Activated CD4-positive, CD25-positive, alpha-beta regulatory T cell treated with anti-CD3 and anti-CD28 coated beads, Interleukin-2, amount 50 U/mL, for 72 hours (primary cell): ENCODE measurements around the gene KCTD8.
"Not testable (repeated sequence)": the region's sequence is repeated elsewhere in the genome, so short reads cannot be mapped to it uniquely, and the experiment has no call there.

Experiments used
- DNase-seq: peaks from one replicate; pipeline ENCODE4 v3.0.0; 2021

The KCTD8 gene

DNA sequence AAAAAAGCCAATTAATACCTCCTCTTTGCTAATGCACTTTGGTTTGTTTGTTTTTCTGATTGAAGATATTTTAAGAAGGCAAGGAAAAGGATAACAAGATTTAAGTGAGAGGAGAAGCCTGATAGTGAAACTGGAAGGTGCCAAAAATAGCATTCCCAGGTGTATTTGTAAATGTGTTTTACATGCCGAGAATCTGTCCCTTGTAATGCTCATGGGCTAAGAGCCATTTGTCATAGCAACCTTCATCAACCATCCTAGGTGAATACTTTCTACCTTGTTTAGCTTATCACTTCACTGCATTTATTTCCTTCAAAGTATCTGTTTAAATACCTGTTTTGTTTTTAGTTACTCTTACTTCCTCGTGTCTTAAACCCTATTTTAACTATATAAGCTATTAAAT lies 127.8 kb downstream of the KCTD8 start:
- no peak for DNase-seq

DNA sequence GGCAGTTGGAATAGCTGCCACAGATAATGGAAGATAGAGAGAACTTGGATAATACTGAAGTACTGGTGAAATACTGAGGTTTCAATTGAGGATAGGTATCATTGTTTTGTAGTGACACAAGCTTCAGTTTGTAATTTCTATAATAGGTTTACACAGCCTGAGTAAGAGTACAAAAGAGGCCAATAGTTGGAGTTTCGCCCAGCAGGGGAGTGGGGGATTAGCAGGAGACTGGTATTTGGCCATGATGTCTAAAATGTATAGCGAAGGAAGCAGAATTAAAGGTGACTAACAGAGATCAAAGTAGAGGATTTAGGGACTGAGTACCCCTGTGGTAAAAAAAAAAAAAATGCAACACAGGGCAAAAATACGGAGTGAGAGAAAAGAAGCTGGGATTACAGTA lies 129.5 kb downstream of the KCTD8 start:
- no peak for DNase-seq

DNA sequence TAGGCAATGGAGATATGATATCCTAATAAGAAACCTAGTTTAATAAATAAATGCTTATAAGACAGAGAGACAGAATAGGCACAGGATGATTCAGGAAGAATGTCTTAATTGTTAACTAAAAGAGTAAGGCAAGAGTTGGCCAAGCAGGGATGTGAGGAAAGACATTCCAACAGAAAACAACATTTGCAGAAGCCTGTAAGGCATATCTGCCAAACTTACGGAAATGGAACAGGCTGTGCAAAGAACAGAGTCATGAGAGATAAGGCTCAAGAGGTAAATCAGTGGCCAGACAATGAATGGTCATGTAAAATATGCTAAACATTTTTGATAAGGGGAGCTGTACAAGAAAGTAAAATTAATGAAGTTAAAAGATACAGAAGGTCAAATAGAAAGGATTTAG lies 134.9 kb downstream of the KCTD8 start:
- DNase-seq = no peak

DNA sequence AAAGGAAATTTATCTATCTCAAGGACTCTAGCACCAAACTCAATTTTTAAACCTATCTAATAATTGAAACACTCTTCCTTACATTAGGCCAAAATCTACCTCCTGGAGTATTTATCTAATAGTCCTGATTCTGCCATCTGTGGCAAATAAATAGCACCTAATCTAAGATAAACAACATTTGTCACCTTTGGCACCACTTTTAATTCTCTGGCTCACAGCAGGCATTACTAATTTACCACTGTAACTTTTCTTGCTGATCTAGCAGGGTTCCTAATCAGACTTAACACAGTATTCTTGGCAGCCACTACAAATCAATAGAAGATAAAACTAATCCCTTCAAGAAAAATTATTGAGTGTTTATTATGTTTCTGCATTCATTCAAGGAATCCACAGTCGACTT lies 161.1 kb downstream of the KCTD8 start:
- no peak for DNase-seq

DNA sequence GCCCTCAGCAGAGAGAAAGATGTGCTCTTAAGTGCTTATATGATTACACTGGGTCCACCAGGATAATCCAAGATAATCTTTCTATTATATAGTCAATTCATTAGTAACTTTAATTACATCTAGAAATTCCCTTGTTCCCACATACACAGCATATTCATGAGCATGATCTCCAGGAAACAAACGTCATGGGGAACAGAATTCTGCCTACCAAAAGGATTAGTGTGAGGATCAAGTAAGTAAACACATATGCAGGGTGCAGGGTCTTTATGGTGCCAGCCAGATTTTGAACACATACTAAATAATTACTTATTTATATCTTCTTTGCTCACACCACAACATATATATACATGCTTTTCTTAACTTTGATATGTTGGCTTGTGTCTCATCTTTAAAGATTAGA lies 169.1 kb downstream of the KCTD8 start:
- no peak for DNase-seq

DNA sequence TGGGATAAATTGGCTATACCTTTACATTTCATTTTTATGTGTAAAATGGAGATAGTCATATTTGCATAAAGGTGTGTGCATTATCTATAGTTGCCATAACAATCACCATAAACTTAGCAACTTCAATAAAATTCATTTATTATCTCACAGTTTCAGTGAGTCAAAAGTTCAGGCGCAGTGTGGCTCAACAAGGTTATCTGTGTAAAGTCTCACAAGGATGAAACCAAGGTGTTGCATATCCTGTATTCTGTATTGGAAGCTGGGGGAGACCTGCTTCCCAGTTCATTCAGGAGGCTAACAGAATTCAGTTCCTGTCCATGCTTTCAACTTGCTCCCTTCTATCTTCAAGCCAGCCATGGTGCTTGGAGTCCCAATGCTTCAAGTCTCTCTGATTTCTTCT lies 169.5 kb downstream of the KCTD8 start:
- DNase-seq = no peak

DNA sequence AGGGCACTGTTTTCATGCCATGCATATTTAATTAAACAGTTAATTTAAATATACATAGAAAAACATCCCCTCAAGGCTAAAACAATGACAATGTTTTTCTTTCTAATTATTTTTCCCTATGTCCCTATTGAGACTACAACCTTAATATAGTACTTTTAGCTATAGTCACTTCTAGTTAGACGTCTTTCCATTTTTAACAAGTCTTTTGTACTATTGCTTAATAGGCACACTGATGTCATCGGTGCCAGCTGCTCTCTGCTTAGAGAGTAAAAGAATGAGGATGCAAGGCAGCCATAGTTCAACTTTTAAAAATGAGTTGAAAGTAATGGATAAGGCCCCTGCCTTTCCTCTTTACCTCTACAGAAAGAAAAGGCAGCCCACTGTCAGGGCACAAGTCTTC lies 191.1 kb downstream of the KCTD8 start:
- DNase-seq = no peak

DNA sequence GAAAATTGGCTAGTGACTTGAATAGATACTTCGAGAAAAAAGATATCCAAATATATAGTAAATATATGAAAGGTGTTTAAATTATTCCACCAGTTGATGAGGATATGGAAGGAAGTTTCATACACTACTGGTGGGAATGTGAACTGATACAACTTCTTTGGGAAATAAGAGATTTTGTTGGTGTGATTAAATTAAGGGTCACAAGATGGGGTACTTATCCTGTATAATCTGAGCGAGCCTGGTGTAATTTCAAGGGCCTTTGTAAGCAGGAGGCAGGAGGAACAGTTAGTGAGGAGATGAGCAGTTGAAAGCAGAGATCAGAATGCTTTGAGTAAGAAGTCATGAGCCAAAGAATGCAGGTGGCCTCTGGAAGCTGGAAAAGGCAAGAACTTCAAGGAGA lies 192.2 kb downstream of the KCTD8 start:
- no peak for DNase-seq

DNA sequence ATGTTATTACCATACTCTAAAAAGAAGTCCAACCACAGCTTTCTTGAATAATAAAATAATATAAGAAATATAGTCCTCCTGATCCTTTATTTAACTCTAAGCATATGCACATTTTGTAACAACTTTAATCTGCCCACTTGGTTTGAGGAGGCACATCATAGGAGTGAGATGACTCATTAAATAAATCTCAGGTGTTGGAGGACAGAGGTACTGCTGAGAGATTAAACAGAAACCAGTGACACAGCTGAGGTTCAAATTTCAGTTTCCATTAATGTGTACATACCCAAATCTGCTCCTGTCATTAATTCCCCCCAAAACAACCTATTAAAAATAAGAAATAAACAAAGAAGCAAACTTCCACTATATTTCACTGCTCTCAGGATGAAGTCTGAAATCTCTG lies 211.0 kb downstream of the KCTD8 start:
- DNase-seq = no peak

DNA sequence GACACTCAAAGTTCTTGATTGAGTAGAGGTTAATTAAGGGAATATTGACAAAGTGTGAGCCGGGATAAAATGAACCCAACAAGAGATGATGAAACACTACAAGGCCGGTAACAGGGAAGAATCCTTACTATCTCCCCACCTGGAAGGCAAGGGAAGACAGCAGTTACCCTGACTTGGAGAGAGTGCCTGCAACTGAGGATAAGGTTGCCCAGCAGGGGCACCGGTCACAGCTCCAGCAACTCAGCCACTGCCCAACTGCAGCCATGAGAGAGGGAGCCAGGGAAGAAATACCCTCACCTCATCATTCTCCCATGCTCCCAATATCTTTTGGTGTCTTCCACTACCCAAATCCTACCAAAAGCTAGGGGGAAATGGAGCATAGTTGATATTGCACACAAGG lies 212.7 kb downstream of the KCTD8 start:
- no peak for DNase-seq

DNA sequence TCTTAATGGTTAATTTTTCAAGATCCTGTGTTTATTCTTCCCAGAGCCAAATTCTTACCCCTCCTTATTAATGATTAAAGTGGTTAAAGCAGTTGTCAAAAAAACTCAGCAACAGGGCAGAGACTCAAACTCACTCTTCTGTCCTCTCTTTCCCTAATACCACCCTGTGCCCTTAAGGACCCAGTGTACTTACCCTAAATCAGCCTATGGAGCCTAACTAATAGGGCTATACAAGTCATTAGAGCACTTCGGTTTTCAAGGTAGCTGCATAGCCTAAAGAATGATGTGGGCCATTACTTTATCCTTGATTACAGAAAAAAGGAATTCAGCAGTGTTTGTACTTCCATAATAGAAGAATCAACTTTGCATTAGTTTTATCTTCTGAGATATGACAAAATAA lies 216.3 kb downstream of the KCTD8 start:
- DNase-seq = no peak

DNA sequence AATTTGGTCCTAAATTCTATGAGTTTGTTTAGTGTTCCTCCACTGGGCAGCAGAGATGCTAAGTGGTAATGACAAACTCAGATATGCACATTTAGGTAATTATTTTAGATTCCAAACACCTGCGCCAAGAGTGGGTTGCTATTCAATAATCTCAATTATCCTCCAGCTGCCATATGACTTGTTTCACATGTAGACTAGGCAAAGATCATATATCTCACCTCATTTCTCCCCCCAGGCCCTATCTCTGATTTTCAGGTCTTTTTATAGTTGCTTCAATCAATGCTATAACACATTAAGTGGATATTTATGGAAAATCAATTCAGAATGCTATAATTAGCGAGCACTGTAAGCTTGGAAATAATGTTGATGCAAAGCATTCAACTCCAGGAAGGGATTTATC lies 217.6 kb downstream of the KCTD8 start:
- DNase-seq = no peak

DNA sequence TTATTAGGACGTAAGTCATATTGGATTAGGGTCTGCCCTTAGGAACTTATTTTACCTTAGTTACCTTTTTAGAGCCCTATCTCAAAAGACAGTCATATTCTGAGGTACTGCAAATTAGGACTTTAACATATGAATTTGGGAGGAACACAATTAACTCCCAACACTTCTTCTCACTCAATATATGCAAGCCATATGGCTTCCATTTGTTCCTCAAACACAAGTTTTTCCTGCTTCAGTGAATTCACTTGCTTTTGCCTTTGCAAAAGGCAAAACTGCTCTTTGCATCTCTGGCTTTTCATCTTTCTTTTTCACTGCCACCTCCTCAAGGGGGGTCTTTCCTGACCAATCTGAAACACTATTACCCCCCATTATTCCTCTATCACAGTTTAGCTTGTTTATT lies 220.3 kb downstream of the KCTD8 start:
- DNase-seq = no peak

DNA sequence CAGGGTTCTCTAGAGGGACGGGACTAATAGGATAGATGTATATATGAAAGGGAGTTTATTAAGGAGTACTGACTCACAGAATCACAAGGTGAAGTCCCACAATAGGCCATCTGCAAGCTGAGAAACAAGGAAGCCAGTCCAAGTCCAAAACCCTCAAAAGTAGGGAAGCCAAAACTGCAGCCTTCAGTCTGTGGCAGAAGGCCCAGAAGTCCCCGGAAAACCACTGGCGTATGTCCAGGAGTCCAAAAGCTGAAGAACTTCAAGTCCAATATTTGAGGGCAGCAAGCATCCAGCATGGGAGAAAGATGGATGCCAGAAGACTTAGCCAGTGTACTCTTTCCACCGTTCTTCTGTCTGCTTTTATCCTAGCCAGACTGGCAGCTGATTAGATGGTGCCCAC lies 227.2 kb downstream of the KCTD8 start:
- no peak for DNase-seq

DNA sequence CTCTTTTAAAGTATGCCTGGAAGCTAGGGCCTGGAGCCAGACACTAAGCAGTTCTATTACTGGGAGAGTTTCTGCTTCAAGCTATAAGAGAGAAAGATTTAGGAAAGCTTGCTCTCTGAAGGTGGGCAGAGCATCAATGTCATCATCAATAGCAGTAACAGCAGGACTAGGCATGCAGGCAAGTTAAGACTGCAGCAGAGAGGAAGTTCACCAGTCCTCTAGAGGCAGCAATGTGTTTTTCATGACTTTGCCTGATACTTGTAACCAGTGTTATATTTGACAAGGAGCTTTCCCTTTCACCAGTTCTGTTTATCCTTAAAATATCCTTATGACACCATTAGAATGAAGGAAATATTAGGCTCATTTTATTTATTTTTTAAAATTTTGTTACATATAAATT lies 237.9 kb downstream of the KCTD8 start:
- no peak for DNase-seq

DNA sequence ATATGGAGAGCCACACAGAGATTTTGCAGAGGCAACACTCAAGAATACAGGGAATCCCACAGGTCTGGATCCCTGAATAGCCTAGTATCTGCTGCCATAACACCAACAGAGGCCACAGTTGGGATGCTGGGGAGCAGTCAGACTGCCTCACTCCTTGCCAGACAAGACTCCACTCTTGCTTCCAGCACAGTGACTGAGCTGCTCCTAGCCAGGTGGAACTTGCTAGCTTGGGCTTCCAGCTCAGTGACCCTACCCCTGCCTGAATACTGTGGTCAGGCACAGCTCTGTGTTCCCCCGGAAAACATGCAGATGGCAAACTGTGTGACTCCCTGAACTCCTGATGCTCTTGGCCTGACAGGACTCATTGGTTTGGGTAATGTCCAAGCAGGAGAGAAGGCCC lies 251.8 kb downstream of the KCTD8 start:
- no peak for DNase-seq

DNA sequence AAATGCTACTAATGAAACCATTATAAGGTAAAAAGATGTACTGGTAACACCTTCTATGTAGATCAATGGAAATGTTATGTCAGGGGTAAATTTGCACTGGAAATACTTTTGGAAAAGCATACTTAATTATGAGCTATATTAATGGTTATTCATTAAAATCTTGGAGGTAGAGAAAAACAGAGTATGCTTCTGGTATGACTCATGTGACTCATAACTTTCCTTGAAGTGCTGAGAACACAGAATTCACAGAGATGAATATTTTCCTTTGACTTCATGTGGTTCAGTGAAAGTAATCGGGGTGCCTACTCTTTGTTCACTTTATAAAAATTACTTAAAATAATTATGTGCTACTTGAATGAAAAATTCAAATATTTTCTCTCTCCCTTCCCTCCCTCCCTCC lies 254.2 kb downstream of the KCTD8 start:
- DNase-seq = no peak

DNA sequence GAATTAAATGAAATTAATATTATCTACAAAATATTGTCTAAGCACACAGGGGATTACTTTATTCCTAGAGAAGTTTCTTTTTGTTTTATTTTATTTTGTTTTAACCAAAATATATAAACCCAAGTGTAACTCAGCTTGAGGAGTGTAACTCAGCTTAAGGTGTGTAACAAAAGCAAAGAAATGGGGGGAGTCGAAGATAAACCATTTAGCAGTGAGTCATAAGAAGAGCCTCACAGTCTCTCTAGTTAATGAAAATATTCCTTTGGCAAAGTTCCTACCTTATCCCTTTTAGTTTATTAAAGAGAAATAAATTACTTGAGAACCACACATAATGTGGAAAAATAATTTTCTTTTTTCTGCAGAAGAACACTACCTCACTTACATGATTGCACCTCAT lies 261.8 kb downstream of the KCTD8 start:
- DNase-seq = no peak

DNA sequence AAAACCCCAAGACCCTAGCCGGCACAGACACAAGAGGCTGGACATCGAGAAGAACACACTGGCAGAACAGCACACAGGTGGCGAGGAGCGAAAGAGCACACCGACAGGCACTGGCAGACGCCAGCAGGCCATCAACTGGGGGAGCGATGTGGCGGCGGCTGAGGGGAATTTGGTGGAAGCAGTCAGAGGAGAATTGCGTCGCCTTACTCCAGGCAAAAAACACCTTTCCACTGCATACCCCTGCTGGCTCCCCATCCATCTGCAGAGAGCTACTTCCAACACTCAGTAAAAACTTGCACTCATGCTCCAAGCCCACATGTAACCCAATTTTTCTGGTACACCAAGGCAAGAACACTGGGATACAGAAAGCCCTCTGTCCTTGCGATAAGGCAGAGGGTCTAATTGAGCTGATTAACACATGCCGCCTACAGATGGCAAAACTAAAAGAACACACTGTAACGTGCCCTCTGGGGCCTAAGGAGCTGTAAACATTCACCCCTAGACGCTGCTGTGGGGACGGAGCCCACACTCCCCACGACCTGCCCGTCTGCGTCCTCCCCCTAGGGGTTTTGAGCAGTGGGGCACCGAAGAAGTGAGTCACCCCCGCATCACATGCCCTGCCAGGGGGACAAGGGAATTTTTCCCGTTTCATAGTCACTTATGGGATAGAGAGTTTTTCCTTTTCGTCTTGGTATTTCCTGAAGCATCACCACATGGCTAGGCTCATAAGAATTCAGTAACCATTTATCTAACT lies 262.3 kb downstream of the KCTD8 start:
- DNase-seq = no peak

DNA sequence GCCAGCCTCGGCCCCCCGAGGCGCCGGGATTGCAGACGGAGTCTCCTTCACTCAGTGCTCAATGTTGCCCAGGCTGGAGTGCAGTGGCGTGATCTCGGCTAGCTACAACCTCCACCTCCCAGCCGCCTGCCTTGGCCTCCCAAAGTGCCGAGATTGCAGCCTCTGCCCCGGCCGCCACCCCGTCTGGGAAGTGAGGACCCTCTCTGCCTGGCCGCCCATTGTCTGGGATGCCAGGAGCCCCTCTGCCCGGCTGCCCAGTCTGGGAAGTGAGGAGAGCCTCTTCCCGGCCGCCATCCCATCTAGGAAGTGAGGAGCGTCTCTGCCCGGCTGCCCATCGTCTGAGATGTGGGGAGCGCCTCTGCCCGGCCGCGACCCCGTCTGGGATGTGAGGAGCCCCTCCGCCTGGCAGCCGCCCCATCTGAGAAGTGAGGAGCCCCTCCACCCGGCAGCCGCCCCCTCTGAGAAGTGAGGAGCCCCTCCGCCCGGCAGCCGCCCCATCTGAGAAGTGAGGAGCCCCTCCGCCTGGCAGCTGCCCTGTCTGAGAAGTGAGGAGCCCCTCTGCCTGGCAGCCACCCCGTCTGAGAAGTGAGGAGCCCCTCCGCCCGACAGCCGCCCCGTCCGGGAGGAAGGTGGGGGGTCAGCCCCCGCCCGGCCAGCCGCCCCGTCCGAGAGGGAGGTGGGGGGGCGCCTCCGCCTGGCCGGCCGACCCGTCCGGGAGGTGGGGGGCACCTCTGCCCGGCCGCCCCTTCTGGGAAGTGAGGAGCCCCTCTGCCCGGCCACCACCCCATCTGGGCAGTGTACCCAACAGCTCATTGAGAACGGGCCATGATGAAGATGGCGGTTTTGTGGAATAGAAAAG lies 266.9 kb downstream of the KCTD8 start:
- DNase-seq = not testable (repeated sequence)

DNA sequence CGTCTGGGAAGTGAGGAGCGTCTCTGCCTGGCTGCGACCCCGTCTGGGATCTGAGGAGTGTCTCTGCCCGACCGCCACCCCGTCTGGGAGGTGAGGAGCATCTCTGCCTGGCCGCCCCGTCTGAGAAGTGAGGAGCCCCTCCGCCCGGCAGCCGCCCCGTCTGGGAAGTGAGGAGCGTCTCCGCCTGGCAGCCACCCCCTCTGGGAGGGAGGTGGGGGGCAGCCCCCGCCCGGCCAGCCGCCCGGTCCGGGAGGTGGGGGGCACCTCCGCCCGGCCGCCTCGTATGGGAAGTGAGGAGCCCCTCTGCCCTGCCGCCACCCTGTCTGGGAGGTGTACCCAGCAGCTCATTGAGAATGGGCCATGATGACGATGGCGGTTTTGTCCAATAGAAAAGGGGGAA lies 280.8 kb downstream of the KCTD8 start:
- DNase-seq = not testable (repeated sequence)

DNA sequence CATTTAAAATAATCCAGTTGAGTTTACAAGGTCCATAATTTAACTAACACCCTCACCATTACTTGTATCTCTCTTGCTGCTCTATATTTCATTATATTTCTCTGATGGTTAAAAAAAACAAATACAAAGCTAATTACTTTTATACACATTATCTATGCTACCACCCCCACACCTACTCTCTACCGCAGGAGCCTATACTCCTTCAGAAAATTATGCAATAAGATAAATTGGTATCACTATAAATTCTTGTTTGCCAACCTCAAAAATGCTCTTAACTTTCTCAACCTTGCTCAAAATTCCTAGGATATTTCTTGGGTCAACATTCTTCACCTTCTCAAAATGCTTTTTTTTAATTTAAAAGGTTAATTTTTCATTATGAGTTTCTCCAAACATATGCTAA lies 282.7 kb downstream of the KCTD8 start:
- DNase-seq = no peak

DNA sequence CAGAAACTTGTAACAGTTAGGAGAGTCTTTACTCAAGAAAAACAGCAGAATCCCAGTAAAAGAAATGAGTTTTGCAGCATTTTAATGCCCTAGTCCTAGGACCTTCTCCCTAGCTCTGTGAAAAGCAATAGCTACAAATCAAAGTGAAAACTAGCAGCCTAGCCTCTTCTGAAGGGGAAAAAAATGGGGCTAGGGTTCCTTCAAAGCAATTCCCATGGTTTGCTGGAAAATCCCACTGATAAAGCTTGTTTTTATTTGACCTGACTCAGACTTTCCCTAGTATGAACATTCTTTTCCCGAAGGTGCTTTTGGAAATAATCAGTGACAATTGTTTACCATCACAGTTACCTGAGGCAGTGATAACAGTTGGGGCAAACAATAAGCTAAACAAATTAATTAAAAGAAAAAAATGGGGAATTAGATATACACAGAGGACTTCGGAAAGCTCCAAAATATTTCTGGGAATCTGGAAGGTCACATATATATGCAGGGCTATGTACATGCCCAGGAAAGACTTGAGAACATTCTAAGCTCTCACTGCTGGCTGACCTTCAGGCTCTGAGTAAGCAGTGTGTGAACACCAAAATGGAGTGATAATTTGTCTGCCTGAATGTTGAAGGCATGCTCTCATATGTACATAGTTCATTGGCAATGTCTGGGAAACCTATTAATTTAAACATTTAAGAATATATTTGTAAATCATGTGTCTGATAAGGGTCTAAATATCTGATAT lies 285.9 kb downstream of the KCTD8 start:
- no peak for DNase-seq

DNA sequence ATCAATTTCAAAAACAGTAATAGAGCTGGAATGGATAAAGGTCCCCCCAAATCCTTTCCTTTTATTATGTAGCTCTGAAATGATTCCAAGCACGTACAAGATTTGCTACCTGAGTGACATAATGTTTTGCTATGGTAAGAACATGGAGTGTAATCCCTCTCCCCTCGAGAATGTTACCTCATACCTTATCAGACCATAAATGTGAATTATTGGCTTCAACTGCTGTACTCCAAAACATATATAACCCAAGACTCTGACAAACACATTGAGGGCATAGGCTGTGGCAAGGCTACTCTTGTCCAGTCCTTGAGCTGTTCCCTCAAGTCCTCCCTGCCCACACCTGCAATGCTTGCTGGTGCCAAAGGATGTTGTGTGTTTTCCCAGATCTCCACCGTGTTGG lies 286.9 kb downstream of the KCTD8 start:
- no peak for DNase-seq
